Measurements from ENCODE around the gene CDK15.
"Not testable (repeated sequence)": the region's sequence is repeated elsewhere in the genome, so short reads cannot be mapped to it uniquely, and the experiment has no call there.

The CDK15 gene

DNA sequence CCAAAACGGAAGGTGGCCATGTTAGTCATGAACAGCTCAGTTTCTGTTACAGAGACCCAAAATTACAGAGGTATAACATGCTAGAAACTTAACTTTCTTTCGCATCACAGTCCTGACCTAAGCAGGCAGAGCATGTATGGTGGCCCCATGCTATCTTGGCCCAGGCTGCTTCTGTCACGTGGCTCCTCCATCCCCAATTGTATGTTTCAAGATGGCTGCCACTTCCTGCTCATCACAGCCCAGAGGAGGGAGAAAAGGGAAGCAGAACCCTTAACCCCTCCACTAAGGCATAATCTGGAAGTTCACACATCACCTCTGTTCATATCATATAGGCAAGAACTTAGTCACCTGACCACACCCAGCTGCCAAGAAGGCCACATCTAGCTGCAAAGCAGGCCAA, 28.7 kb downstream of the CDK15 start:
- DNase-seq, result peak; percentile 2

DNA sequence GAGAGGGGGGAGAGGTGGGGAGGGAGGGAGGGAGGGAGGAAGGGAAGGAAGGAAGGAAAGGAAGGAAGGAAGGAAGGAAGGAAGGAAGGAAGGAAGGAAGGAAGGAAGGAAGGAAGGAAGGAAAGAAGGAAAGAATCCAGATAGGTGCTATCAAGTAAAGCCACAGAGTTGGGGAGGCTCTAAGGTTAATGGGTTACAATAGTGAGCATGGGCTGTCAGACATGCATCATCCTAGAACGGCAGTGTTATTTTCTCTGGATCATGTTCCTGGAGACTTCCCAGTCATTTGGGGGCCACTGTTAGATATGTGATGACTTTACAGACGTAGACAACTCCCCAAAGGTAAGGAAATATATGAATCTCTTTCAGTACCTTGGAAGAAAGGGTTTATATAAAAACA, 31.1 kb downstream of the CDK15 start:
- DNase-seq, result no peak

DNA sequence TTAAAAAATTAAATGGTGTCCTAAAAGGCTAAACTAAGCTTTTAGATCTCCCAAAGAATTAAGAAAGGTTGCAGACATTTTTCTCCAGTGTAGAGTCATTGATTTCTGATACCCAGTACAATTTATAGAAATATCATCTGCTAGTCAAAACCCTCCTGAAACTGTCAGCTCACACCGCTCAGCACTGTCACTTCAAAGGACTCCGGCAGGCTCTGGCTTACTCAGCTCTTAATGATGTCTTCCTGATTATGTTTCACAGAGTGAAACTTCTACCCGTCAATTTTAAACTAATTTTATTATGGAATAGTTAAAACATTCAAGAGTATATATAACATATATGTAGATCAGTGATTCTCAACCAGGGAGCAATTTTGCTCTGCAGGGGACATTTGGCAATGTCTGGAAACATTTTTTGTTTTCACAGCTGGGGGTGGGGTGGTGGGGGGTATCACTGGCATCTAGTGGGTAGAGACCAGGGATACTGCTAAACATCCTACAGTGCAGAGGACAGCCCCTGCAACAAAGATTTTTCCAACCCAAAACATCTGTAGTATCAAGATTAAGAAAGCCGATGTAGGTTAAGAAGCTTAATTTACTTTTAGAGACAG, 31.6 kb downstream of the CDK15 start:
- DNase-seq, result peak; percentile 18

DNA sequence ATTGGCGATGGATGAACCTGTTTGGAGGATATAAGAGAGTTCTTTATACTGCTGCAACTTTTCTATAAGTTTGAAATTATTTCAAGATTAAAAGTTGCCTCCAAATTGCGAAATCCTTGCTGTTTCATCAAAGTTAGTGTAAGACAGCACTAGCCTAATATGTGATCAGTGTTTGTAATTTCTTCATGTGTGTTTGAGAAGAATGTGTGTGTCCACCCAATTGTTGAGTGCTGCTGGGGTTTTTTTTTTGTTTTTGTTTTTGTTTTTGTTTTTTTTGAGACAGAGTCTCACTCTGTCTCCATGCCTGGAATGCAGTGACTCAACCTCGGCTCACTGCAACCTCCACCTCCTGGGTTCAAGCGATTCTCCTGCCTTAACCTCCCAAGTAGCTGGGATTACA, 33.4 kb downstream of the CDK15 start:
- no peak for DNase-seq

DNA sequence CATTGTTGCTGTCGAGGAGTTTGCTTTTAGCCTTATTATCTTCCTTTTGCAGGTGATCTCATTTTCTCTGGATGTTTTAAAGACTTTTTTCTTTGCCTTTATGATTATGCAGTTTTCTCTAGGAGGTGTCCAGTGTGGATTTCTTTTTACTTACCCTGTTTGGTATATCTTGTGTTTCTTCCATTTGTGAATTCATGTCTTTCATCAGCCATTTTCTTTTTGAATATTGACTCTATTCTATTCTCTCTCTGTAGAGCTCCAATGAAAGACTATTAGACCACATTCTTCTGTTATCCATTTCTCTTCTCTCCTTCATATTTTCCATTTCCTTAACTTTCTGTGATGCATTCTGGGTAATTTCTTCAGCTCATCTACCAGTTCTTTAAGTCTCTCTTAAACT, 34.4 kb downstream of the CDK15 start:
- DNase-seq, result no peak

DNA sequence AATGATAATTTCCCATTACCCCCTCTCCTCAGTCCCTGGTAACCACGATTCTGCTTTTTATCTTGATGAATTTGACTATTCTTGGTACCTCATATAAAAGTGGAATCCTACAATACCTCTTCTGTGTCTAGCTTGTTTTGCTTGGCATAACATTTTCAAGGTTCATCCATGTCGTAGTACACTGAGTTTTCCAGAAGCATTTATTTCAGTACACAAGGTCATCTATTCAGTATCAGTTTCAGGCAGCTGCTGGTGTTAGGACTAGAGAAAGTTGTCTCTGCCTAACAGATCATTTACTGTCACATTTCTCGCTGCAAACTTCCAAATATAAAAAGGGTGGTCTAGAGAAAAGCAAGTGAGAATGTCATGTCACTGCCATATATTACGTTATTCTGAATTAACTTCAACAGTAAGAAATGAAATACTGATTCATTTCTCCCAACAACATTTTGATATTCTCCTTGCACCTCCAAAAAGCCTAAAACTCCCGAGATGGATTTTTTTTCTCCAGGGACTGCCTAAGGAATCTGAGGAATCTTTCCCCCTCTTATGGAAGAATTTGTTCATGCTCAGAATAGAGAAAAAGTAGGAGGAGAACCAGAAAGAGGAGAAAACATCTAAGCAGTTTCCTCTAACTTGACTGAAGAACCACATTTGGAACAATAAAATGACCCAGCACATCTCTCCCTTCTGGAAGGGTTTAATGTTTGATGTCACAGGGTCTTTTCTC, 36.0 kb downstream of the CDK15 start:
- no peak for DNase-seq

DNA sequence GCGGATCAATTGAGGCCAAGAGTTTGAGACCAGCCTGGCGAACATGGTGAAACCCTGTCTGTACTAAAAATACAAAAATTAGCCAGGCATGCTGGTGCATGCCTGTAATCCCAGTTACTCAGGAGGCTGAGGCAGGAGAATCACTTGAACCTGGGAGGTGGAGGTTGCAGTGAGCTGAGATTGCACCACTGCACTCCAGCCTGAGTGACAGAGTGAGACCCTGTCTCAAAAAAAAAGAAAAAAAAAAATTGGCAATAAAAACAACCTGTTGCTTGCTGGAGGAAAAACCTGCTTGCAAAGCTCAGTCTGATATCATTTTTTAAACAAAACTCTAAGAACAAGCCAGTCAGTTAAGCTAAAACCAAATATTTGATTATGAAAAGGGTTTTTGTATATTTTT, 38.6 kb downstream of the CDK15 start:
- DNase-seq, result not testable (repeated sequence)

DNA sequence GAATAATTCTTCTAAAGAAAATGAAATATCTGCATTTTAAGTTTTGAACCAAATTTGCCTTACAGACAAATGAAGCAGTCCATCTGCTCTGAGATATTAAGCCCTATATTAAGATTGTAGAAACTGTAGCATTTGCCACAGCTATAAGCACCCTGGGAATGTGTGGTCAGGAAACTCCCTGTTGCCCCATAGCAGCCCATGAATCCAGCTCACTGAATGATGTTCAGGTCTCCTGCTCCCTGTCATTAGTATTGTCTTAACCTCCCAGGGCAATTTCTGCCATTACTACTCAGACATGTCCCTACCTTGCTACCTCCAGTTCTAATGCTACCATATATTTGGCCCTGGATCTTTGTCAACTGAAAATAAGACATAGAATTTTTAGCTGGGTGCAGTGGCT, 41.1 kb downstream of the CDK15 start:
- DNase-seq, result no peak

DNA sequence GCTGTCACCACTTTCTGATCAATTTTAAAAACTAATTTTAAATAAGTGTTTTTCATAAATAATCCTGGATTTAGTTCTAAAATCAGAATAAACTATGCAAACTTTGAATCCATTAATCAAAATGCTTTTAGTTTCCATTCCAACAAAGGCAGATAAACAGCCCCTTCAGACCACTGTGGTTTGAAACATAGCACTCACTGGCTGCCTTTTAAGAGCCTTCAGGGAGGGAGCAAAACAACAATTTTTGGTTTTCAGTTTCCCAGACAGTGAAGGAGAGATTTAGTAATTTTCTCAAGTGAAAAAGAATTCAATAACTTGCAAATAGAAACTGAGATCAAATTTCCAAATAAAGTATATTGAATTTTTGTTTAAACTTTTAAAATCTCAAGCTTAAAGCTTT, 46.1 kb downstream of the CDK15 start:
- DNase-seq, result no peak

DNA sequence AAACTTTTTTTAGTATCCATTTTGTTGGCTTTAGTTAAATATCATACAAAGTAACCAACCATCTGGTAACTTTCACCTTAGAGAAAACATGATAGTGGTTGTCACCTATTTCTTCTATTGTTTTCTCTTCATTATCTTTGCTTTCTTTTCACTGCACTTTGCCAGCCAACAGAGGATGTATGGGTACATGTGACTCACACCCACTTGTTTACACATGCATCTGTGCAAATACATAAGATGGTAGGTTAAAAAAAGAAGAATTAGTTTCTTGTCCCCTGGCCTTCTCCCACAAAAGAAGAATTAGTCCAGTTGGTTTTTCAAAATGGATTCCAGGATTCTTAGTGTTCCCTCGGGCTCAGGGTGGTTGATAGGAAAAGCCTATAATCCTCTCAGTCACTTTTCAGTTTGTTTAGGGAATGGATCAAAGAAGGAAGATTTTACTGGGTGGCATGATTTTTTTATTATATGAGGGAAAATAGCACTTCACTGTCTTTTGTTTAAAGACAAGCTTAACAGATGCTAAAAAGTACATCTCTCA, 46.6 kb downstream of the CDK15 start:
- no peak for DNase-seq

DNA sequence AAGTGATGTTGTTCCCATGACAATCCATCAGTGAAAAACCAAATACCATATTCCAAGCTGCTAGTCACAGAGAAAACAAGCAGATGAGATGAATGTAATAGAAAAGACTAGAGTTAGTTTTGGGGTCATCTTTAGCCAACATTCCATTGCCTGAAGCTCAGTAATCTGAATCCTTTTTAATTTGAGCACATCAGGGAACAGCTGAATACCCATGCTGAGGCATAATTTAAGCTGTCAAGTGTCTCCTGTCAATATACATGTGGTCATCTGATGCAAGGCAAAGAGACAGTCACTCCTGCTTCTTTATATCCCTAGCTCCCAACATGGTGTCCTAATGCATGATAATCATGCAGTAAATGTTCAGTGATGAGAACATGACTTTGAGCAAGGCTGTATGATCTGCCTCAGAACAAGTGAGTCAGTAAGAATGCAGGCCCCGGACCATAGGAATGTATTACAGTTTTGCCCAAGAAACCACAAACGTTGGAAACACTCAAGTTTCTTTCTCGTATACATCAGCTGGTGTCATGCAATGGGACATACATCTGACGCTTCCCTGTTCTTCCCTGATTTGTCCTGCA, 48.0 kb downstream of the CDK15 start:
- no peak for DNase-seq

DNA sequence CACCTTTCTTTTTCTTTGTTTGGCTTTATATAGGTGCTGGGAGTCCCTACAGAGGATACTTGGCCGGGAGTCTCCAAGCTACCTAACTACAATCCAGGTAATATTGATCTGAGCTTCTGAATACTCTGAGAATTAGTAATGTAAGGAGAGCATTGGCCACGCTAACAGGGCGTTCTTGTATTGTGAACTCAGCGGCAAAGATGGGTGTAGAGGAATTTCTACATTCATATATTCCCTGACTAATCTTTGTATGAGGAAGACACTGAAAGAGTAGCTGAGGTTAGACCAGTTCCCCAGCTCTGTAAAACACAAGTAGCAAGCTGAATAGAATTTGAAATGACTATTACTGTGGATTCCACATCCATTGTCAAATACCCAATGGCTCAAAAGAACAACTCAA, 48.5 kb downstream of the CDK15 start:
- DNase-seq, result no peak

DNA sequence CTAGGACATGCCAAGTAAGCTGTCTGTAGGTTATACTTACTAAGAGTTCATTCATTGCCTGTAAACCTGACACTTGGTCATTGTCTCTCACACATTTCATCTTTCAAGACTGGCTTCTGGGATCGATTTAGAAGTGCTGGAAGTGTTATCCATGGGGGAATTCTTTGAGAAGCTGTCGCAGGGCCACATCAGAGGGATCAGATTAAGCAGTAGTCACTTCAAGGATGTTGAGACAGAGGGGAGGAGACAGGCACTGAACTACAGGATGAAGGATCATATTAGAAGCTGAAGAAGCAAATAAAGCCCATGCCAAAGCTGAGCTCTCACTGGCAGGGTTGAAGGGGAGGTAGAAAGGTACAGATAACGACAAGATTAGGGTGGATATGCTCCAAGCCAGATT, 49.0 kb downstream of the CDK15 start:
- no peak for DNase-seq

DNA sequence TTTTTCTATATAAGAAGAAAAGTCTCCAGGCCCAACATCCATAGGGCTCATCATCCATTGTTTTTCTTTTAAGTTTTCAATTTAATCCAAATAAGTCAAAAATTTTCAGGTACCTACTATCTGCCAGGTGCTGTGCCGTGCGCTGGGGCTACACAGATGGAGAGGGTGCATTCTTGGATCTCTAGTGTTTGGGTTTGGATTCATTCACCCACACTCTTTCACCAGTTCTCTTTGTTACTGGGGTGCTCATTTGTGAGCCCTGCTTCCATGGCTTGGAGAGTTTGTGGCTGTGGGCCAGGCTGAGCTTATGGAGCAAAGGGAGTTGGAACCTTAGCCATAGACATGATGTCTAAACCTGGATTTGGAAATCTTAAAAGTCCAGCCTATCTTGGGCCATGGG, 51.0 kb downstream of the CDK15 start:
- DNase-seq, result no peak

DNA sequence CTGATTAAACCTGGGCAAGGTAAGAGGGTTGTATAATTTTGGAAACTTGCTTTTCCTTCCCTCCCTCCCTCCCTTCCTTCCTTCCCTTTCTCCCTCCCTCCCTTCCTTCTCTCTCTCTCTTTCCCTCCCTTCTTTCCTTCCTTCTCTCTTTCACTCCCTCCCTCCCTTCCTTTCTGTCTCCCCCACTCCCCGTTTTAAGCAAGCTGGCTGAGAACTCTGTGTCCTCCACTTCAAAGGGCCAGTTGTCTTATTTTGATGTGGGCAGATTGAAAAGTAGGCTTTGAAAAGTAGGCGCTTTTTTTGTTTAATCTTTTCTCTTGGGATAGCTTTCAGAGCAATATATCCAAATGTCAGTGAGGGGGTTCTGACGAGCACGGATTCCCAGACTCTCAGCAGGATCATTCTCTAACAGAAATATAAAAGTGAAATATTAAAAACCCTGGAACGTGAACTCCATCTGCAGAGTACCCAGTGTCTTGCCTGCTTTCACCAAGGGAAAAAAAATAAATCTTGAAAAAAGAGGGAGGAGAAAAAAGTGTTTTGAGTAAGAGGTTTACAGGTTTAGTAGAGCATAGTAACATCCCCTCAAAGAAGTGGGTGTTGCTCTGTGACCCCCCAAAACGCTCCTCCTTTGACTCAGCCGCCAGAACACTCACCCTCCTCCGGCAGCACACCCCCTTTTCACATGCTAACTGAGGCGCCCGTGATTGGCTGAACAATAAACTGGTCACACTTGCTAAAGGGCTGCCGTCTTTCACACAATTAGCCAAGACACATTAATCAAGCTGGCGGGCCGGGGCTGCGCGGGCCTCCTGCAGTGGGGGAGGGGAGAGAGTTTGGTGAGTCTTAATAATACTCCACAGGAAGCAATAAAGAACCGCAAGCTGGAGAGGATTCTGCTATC, 52.2 kb downstream of the CDK15 start:
- peak; percentile 27 for DNase-seq

DNA sequence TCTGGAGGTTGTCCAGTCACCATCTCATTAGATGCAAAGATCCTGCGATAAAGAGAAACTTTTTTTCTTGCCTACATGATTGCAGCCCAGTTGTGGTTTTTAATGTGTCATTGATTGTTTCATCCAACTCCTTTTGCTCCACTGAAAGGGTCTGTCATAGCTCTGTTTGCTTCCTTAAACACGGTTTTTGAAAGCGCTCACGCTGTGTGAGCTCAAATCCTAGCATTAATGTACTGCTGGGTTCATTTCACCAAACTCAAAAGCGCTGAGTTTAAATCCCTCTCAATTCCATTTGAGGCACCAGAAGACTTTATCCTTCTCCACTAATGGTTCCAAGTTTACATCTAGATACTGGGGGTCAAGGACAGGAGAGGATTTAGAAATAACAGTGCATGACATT, 53.6 kb downstream of the CDK15 start:
- no peak for DNase-seq

DNA sequence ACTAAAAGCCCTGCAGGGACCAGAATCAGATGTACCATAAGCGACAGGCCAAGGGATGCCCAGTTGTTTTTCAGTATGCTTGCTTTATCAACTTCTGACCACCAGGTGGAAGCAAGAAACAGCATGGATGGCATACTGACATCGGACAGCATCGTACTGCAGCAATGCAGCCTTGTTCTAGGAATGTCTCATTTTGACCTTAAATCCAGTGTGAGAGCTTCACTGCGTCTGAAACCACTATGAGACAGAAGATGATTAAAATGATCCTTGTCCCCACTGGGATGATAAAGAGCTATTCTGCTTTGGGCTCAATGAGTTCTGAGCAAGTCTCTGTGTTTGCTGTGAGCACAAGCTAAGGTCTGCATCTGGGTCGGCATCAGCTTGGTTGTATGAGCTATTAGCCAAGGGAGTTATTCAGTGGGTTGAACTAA, 54.3 kb downstream of the CDK15 start:
- DNase-seq, result peak; percentile 68

DNA sequence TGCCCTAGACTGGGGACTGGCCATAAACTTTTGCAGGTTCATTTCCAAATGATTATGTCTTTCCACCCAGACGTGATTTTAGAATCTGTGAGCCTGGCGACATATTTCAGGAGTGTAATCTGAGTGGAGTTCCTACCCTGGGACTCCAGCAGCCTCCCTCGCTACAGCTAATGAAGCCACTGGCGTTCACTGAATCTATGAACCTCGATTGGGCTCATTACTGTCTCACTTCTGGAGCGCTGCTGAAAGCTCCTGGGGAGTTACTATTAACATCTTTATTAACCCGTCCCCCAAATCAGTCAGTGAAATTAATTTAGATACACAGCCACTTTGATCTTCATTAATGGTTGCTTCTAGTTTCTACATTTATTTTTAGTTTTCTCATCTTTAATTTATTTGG, 56.5 kb downstream of the CDK15 start:
- no peak for DNase-seq

DNA sequence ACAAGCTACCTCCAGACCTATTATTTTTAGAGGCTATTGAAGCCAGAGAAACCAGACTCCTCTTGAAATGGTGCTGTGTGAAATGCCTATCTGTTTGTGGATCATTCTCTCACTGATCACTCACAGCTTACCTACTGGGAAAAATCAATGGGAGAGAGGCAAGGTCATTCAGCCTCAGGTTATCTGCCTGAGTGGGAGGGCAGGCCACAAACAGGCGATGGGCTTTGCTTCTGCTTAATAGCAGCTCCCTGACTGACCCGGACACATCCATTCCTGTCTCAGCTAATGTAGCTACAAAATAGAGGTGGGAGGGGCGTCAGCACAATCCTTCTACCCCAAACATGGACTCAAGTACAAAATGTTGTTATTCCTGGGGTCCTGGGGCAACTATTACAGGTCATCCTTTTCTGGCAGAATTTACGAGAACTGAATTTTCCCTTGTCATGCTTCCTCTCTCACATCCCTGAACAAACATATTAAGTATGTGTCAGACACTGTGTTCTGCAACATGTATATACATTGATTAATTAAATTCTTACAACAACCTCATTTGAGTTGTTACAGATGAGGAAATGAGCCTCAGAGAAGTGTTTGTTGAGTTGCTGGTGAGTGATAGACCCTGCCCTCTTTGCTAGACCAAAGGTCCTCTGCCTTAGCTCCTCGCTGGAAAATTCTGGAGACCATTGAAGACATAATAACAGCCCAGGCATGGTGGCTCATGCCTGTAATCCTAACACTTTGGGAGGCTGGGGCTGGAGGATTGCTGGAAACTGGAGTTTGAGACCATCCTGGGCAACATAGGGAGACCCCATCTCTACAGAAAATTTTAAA, 60.5 kb downstream of the CDK15 start:
- DNase-seq, result no peak

DNA sequence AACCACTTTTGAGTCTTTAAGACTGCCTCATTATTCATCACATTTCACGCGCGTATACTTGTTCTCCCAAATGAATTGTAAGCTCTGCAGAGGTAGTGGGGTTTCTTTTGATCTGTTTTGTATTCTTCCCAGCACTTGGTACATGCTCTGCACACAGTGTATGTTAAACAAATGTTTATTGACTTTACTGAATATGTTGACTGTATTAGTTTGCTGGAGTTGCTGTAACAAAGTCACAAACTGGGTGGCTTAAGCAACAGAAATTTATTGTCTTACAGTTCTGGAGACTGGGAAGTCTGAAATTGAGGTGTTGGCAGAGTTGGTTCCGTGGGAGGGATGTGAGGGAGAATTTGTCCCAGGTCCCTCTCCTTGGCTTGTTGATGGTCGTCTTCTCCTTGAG, 65.1 kb downstream of the CDK15 start:
- DNase-seq, result no peak

DNA sequence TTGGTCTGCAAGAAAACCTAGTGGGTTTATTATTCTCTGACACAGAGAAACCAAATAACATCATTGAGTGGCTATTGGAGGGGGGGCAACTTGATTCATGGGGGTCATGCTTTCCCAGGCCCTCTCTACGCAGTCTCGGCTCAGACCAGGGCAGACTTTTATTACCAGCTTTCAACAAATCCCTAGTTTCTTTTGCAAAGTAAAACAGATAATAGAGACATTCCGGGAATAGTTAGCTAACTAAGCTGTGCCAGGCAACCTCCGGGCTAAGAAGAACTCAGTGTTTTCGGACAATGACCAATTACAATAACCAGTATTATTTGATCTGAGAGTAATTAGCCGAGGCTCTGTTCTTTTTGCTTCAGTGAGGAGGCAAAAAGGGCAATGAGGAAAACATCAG, 66.3 kb downstream of the CDK15 start:
- no peak for DNase-seq

DNA sequence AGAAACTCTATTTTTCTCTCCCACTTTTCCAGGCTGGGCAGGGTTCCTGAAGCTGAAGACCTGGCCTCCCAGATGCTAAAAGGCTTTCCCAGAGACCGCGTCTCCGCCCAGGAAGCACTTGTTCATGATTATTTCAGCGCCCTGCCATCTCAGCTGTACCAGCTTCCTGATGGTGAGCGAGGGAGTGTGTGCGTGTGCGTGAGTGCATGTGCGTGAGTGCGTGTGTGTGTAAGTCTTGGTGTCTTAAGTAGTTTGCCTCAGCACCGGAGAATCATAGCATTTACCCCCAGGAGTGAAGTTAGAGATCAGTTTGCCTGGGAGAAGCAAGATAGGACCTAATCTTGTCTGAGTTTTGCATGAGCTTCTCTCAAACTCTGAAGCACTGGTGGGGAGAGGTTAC, 73.7 kb downstream of the CDK15 start:
- no peak for DNase-seq
